ENCODE data around the gene EPM2A.

DNA sequence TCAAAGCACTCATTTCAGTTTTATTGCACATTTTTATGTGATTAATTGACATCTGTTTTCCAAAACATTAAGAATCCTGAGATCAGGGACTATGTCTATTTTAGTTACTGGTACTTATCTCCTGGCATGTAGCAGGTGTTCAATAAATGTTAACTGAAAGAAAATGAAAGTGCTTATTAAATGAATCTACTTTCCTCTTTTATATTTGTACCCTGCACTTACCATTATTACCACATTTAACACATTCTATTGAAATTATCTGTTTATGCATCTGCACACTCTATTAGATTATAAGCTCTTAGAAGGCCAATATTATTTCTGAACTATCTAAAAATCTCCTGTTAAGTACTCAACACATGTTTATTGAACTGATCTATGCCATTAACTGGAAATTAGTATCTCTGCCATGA, 131.9 kb downstream of the EPM2A start:
- TF ChIP-seq, protein P1, sequence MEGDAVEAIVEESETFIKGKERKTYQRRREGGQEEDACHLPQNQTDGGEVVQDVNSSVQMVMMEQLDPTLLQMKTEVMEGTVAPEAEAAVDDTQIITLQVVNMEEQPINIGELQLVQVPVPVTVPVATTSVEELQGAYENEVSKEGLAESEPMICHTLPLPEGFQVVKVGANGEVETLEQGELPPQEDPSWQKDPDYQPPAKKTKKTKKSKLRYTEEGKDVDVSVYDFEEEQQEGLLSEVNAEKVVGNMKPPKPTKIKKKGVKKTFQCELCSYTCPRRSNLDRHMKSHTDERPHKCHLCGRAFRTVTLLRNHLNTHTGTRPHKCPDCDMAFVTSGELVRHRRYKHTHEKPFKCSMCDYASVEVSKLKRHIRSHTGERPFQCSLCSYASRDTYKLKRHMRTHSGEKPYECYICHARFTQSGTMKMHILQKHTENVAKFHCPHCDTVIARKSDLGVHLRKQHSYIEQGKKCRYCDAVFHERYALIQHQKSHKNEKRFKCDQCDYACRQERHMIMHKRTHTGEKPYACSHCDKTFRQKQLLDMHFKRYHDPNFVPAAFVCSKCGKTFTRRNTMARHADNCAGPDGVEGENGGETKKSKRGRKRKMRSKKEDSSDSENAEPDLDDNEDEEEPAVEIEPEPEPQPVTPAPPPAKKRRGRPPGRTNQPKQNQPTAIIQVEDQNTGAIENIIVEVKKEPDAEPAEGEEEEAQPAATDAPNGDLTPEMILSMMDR (IDR thresholded peaks at IDR 0.05): no peak
- no peak for TF ChIP-seq POLR2A (IDR thresholded peaks at IDR 0.05)
